Transverse colon (tissue), 4 donors: Measurements from ENCODE around the gene ZMIZ1. TPM values are rescaled to one million over a fixed set of nuclear protein-coding genes. Genes with fewer than 3 reads are reported as not detected.

Experiments used
- DNase-seq: peaks from one replicate; pipeline ENCODE4 v3.0.0-alpha.2; 2019
- H3K27ac ChIP-seq, 4 donors: fragments of 200-600 bp; sonication (generic); 2 replicates each; pipeline ENCODE4 v1.5.1; 2016 to 2018; ENCODE audit warnings: inconsistent platforms in 4 of 4
- H3K27me3 ChIP-seq: fragments of 200-600 bp; sonication (generic); 2 replicates; pipeline ENCODE4 v1.5.1; 2017; ENCODE audit warnings: inconsistent platforms
- H3K36me3 ChIP-seq, 4 donors: fragments of 200-600 bp; sonication (generic); 2 replicates each; pipeline ENCODE4 v1.5.1; 2017 to 2019; ENCODE audit warnings: inconsistent platforms in 4 of 4
- H3K4me1 ChIP-seq, 4 donors: fragments of 200-600 bp; sonication (generic); 2 replicates each; pipeline ENCODE4 v1.5.1; 2017 to 2020; ENCODE audit warnings: inconsistent platforms in 4 of 4
- H3K4me3 ChIP-seq, 4 donors: fragments of 200-600 bp; sonication (generic); 1 replicate in 1 of 4; 2 replicates in 3 of 4; pipeline versions ENCODE4 v1.5.1 to v1.6.1; 2017 to 2019; ENCODE audit warnings: inconsistent platforms in 4 of 4
- H3K9me3 ChIP-seq, 2 donors: fragments of 200-600 bp; sonication (generic); 2 replicates each; pipeline ENCODE4 v1.5.1; 2017 to 2019; ENCODE audit warnings: inconsistent platforms in 2 of 2
- CTCF ChIP-seq, 5 experiments: fragments of 200-600 bp in 3 of 5; fragments of 450-650 bp in 2 of 5; sonication (generic) in 3 of 5; IDR thresholded peaks; 1 replicate in 2 of 5; 2 replicates in 3 of 5; pipeline ENCODE4 v1.5.1; 2016 to 2017; ENCODE audit warnings: antibody characterized with exemption in 5 of 5, inconsistent platforms in 3 of 5, mild to moderate bottlenecking in 2 of 5, moderate library complexity in 1 of 5
- EP300 ChIP-seq: sonication (generic); formaldehyde crosslinking; IDR thresholded peaks from one replicate; pipeline ENCODE4 v1.6.1; 2017; ENCODE audit warnings: antibody characterized with exemption, low read depth
- POLR2A ChIP-seq: fragments of 450-650 bp; IDR thresholded peaks from one replicate; pipeline ENCODE4 v1.6.1; 2016; ENCODE audit warnings: antibody characterized with exemption, mild to moderate bottlenecking, moderate library complexity
- POLR2AphosphoS5 ChIP-seq, 3 donors: sonication (generic); formaldehyde crosslinking; IDR thresholded peaks; one replicate each; pipeline ENCODE4 v1.6.1; 2016; ENCODE audit warnings: antibody characterized with exemption in 3 of 3
- WGBS, 2 donors: methylation state at CpG; one replicate each; pipeline ENCODE4 v1.1.5; 2018; ENCODE audit warnings: low coverage in 1 of 2; 5-methylcytosine and 5-hydroxymethylcytosine counted together
- in situ Hi-C, 4 donors: fragments of 200-750 bp; cut with MboI; loops; one replicate each; pipeline versions ENCODE4 v1.15.0 to v1.15.1; 2017; ENCODE audit warnings: low sequenced_read_pairs in 3 of 4, low pct_ligation_motif_present in 1 of 4, low pct_unique_long_range_greater_than_20kb in 1 of 4
- intact Hi-C: fragments of 100-400 bp; cut with DNase I; formaldehyde crosslinking; loops from one replicate; pipeline ENCODE4 v1.15.1; 2023; ENCODE audit warnings: low total_unique reads
- total RNA-seq, 4 donors: library from RNA; depleted of rRNA; stranded (reverse); fragments of >200 nt; gene quantifications; one replicate each; pipeline ENCODE4 v1.1.0, GENCODE V29; 2016

The ZMIZ1 gene
- total RNA-seq, 4 donors from 2014 or later = 32.0 to 108 (median 63.0) TPM

- no peak overlapping the region for H3K4me3 ChIP-seq
- H3K9me3 ChIP-seq = no peaks in the 10 kb centered on the region
- no peaks in the 10 kb centered on the region for H3K27me3 ChIP-seq
- 40 to 87% methylated on average over 1 to 15 of the region's 15 CpGs for WGBS, 2 donors
- intact Hi-C loops = no loop called here
- no peaks in the 10 kb centered on the region for H3K36me3 ChIP-seq
- H3K27ac ChIP-seq = peak overlapping the region; percentile 54 to 85 (median 66)
- TF ChIP-seq POLR2AphosphoS5 (IDR thresholded peaks at IDR 0.05) = no peak
- no peak for TF ChIP-seq EP300
- no peak for TF ChIP-seq POLR2A
- no peak for TF ChIP-seq CTCF (IDR thresholded peaks at IDR 0.05)
- no peak for DNase-seq
- in situ Hi-C loops = loop anchor here in 3 of 4 donors (25.0 kb wide), 3 partner anchors 245 to 1145 kb away; partner anchors contain the start of genes POLR3A (in 2 of the 3) and RPS24 (in 2 of the 3)
- H3K4me1 ChIP-seq = peaks cover 58 to 92% (median 72%) of the 10 kb centered on the region in 4 donors
Observed at GRCh38 chr10:79181698-79182521, 113.1 kb downstream of the ZMIZ1 start.

GRCh38 chr10:79182781-79183467 is 114.2 kb downstream of the ZMIZ1 start:
- in situ Hi-C loops = loop anchor here in 3 of 4 donors (25.0 kb wide), 3 partner anchors 246 to 1146 kb away; partner anchors contain the start of genes POLR3A (in 2 of the 3) and RPS24 (in 2 of the 3)

GRCh38 chr10:79183468-79183865 is 114.7 kb downstream of the ZMIZ1 start:
- no peaks in the 10 kb centered on the region for H3K9me3 ChIP-seq
- in situ Hi-C loops (loop anchor here in 3 of 4 donors (25.0 kb wide), 3 partner anchors 246 to 1146 kb away; partner anchors contain the start of genes POLR3A (in 2 of the 3) and RPS24 (in 2 of the 3)), intact Hi-C loops (no loop called here)
- H3K4me1 ChIP-seq = peaks cover 47 to 92% (median 70%) of the 10 kb centered on the region in 4 donors
- TF ChIP-seq EP300 (no peak), POLR2AphosphoS5 (IDR thresholded peaks at IDR 0.05) (no peak), POLR2A (no peak), CTCF (IDR thresholded peaks at IDR 0.05) (no peak)
- H3K27ac ChIP-seq = peak overlapping the region; percentile 54 to 85 (median 66)
- DNase-seq = no peak
- 74% methylated on average over 5 of the region's 5 CpGs; no CpG with 5 or more reads in 1 of the 2 donors for WGBS, 2 donors
- no peaks in the 10 kb centered on the region for H3K36me3 ChIP-seq
- no peak overlapping the region for H3K4me3 ChIP-seq
- H3K27me3 ChIP-seq = no peaks in the 10 kb centered on the region

More at GRCh38 chr10:79182781-79183467, 114.2 kb downstream of the ZMIZ1 start:
- intact Hi-C loops = no loop called here
- Histone ChIP-seq H3K27ac (peak overlapping the region; percentile 54 to 85 (median 66)), H3K27me3 (no peaks in the 10 kb centered on the region), H3K9me3 (no peaks in the 10 kb centered on the region), H3K4me1 (peaks cover 49 to 92% (median 71%) of the 10 kb centered on the region in 4 donors), H3K36me3 (no peaks in the 10 kb centered on the region), H3K4me3 (no peak overlapping the region)
- DNase-seq = no peak
- TF ChIP-seq POLR2A (no peak), POLR2AphosphoS5 (IDR thresholded peaks at IDR 0.05) (peak in 1 of 3 donors; percentile 40)
- WGBS, 2 donors = 49% methylated on average over 14 of the region's 14 CpGs; no CpG with 5 or more reads in 1 of the 2 donors

GRCh38 chr10:79184145-79184625 is 115.4 kb downstream of the ZMIZ1 start:
- in situ Hi-C loops (loop anchor here in 3 of 4 donors (25.0 kb wide), 3 partner anchors 247 to 1147 kb away; partner anchors contain the start of genes POLR3A (in 2 of the 3) and RPS24 (in 2 of the 3)), intact Hi-C loops (no loop called here)
- Histone ChIP-seq H3K9me3 (no peaks in the 10 kb centered on the region), H3K27me3 (no peaks in the 10 kb centered on the region), H3K36me3 (no peaks in the 10 kb centered on the region), H3K4me1 (peaks cover 43 to 87% (median 64%) of the 10 kb centered on the region in 4 donors), H3K27ac (peak overlapping the region; percentile 54 to 85 (median 66)), H3K4me3 (no peak overlapping the region)
- no peak for TF ChIP-seq EP300
- TF ChIP-seq POLR2AphosphoS5 (IDR thresholded peaks at IDR 0.05) = peak in 1 of 3 donors; percentile 40
- TF ChIP-seq POLR2A = peak; percentile 8
- no peak for TF ChIP-seq CTCF (IDR thresholded peaks at IDR 0.05)
- 48% methylated on average over 7 of the region's 7 CpGs; no CpG with 5 or more reads in 1 of the 2 donors for WGBS, 2 donors
- no peak for DNase-seq
